ENCODE data around the gene EIF4ENIF1.

The EIF4ENIF1 gene

DNA sequence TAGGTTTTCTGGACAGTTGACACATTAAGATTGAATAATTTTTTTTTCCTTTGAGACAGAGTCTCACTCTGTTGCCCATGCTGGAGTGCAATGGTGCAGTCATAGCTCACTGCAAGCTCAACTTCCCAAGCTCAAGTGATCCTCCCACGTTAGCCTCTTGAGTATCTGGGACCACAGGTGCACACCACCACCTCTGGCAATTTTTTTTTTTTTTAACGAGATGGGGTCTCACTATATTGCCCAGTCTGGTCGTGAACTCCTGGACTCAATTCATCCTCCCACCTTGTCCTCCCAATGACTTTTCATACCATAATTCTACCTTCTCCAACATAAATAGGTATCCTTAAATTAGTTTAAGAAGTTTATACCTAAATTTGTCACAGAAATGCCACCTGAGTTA is 8.5 kb downstream of the EIF4ENIF1 start:
- in situ Hi-C loops (cut with MboI; ENCODE audit: low pct_unique_long_range_greater_than_20kb, low sequenced_read_pairs, unreplicated experiment) = no loop called here
- DNase-seq (ENCODE audit: low spot score) = no peak
- TF ChIP-seq, protein P1, sequence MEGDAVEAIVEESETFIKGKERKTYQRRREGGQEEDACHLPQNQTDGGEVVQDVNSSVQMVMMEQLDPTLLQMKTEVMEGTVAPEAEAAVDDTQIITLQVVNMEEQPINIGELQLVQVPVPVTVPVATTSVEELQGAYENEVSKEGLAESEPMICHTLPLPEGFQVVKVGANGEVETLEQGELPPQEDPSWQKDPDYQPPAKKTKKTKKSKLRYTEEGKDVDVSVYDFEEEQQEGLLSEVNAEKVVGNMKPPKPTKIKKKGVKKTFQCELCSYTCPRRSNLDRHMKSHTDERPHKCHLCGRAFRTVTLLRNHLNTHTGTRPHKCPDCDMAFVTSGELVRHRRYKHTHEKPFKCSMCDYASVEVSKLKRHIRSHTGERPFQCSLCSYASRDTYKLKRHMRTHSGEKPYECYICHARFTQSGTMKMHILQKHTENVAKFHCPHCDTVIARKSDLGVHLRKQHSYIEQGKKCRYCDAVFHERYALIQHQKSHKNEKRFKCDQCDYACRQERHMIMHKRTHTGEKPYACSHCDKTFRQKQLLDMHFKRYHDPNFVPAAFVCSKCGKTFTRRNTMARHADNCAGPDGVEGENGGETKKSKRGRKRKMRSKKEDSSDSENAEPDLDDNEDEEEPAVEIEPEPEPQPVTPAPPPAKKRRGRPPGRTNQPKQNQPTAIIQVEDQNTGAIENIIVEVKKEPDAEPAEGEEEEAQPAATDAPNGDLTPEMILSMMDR (IDR thresholded peaks at IDR 0.05; ENCODE audit: extremely low read depth, insufficient read depth, missing control alignments) = no peak

DNA sequence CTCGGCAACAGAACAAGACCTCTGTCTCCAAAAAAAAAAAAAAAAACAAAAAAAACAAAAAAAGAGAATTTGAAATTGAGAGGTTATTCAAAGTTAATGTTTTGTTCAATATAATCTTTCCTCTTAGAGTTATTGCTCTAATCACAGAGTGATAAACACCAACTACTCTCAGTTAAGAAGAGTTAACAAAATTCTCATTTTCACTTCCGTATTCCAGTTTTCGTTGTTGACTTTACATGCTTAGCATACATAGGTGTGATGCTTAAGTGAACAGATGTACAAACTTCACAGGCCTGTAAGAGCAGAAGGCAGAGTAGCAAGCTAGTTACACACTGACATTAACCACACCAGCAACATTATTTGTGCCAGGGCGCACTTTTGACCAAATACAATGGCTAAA is 12.3 kb downstream of the EIF4ENIF1 start:
- peak; percentile 59 for DNase-seq (ENCODE audit: low spot score)
- TF ChIP-seq, protein P1 (IDR thresholded peaks at IDR 0.05; ENCODE audit: extremely low read depth, insufficient read depth, missing control alignments) = no peak
- in situ Hi-C loops (cut with MboI; ENCODE audit: low pct_unique_long_range_greater_than_20kb, low sequenced_read_pairs, unreplicated experiment) = no loop called here

DNA sequence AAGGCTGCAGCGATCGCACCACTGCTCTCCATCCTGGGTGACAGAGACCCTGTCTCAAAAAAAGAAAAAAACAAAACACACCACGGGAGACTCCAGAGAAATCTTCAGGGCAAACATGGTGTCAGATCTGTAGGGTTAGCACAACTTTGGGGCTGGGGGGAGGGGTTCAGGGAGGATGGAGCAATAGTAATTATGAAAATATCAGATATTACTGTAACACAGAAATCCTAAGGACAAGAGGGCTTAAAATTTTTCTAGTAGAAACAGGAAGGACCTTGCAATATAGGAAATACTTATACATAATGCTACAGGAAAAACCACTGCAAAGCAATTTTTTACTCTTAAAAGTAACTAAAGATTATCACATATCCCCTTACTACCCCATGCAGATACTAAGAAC is 13.8 kb downstream of the EIF4ENIF1 start:
- TF ChIP-seq, protein P1 (IDR thresholded peaks at IDR 0.05; ENCODE audit: extremely low read depth, insufficient read depth, missing control alignments) = no peak
- in situ Hi-C loops (cut with MboI; ENCODE audit: low pct_unique_long_range_greater_than_20kb, low sequenced_read_pairs, unreplicated experiment) = no loop called here
- DNase-seq (ENCODE audit: low spot score) = no peak

DNA sequence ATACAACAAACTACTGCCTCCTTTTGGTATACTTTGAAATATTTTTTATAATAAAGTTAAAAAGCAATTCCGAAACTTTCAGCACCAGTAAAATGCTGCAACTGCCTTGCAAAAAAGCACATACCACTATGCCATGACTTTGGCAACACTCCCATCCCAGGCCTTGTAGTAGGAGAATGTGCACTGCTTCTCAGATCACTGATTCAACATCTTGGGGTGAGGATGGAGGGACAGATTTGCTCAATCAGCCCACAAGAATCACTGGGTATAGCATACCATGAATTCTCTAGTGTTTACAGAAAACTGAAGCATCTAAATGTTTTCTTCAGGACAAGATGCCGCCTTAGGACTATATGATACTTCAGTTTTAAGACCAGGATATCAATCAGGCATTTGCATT is 14.9 kb downstream of the EIF4ENIF1 start:
- TF ChIP-seq, protein P1 (IDR thresholded peaks at IDR 0.05; ENCODE audit: extremely low read depth, insufficient read depth, missing control alignments) = no peak
- in situ Hi-C loops (cut with MboI; ENCODE audit: low pct_unique_long_range_greater_than_20kb, low sequenced_read_pairs, unreplicated experiment) = no loop called here
- no peak for DNase-seq (ENCODE audit: low spot score)

DNA sequence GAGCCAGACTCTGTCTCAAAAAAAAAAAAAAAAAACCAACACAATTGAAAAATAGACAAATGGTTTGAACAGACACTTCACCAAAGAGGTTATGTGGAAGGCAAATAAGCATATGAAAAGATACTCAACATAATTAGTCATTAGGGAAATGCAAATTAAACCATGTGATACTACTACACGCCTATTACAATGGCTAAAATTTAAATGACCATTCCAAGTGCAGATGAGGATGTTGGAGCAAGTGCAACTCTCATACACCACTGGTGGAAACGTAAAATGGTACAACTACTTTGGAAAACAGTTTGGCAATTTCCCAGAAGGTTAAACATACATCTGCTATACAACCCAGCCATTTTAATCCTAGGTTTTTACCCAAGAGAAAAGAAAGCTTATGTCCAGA is 24.3 kb downstream of the EIF4ENIF1 start:
- in situ Hi-C loops (cut with MboI; ENCODE audit: low pct_unique_long_range_greater_than_20kb, low sequenced_read_pairs, unreplicated experiment) = no loop called here
- no peak for DNase-seq (ENCODE audit: low spot score)
- TF ChIP-seq, protein P1 (IDR thresholded peaks at IDR 0.05; ENCODE audit: extremely low read depth, insufficient read depth, missing control alignments) = no peak

DNA sequence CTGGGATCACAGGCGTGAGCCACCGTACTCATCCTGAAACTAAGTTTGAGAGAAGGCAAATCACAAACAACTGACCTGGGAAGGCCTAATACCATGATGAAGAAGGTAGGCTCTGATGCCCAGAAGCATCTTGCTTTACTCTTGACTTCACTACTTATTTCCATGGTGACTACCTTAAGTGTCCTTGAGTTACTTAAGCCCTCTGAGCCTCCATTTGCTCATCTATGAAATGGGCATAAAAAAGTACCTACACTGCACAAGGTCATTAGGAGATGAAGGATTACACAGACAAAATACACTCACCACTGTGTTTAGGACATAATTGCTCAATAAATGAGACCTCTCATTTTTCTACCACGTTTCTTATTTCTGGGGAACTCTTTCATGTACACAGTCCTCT is 27.9 kb downstream of the EIF4ENIF1 start:
- TF ChIP-seq, protein P1 (IDR thresholded peaks at IDR 0.05; ENCODE audit: extremely low read depth, insufficient read depth, missing control alignments) = no peak
- DNase-seq (ENCODE audit: low spot score) = no peak
- in situ Hi-C loops (cut with MboI; ENCODE audit: low pct_unique_long_range_greater_than_20kb, low sequenced_read_pairs, unreplicated experiment) = no loop called here
